Transverse colon (tissue), 4 donors: ENCODE data around the gene COL8A1.

ENCODE experiments used
- EP300 ChIP-seq: sonication (generic); formaldehyde crosslinking; IDR thresholded peaks from one replicate; pipeline ENCODE4 v1.6.1; 2017; ENCODE audit warnings: antibody characterized with exemption, low read depth
- POLR2A ChIP-seq: fragments of 450-650 bp; IDR thresholded peaks from one replicate; pipeline ENCODE4 v1.6.1; 2016; ENCODE audit warnings: antibody characterized with exemption, mild to moderate bottlenecking, moderate library complexity
- POLR2AphosphoS5 ChIP-seq, 3 donors: sonication (generic); formaldehyde crosslinking; IDR thresholded peaks; one replicate each; pipeline ENCODE4 v1.6.1; 2016; ENCODE audit warnings: antibody characterized with exemption in 3 of 3
- TF ChIP-seq, protein P1 (sequence below), 5 experiments: fragments of 200-600 bp in 3 of 5; fragments of 450-650 bp in 2 of 5; sonication (generic) in 3 of 5; IDR thresholded peaks; 1 replicate in 2 of 5; 2 replicates in 3 of 5; pipeline ENCODE4 v1.5.1; 2016 to 2017; ENCODE audit warnings: antibody characterized with exemption in 5 of 5, inconsistent platforms in 3 of 5, mild to moderate bottlenecking in 2 of 5, moderate library complexity in 1 of 5

DNA sequence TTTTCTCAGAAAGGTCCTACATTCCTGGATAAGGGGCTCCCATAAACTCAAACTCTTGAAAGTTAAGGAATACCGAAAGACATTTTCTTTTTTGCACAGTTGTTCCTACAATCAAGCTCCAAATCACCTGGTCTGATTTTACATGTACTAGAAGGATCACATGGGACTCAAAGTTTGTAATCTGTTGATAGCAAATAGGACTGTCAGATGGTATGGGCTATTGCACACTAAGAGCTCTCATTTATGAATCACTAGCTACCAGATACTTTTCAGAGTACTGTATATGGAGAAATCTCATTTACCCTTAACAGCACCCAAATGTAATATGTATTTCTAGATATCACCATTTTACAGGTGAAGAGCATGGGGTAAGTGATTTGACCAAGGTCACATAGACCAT lies 129.7 kb downstream of the COL8A1 start:
- TF ChIP-seq, protein P1, sequence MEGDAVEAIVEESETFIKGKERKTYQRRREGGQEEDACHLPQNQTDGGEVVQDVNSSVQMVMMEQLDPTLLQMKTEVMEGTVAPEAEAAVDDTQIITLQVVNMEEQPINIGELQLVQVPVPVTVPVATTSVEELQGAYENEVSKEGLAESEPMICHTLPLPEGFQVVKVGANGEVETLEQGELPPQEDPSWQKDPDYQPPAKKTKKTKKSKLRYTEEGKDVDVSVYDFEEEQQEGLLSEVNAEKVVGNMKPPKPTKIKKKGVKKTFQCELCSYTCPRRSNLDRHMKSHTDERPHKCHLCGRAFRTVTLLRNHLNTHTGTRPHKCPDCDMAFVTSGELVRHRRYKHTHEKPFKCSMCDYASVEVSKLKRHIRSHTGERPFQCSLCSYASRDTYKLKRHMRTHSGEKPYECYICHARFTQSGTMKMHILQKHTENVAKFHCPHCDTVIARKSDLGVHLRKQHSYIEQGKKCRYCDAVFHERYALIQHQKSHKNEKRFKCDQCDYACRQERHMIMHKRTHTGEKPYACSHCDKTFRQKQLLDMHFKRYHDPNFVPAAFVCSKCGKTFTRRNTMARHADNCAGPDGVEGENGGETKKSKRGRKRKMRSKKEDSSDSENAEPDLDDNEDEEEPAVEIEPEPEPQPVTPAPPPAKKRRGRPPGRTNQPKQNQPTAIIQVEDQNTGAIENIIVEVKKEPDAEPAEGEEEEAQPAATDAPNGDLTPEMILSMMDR (IDR thresholded peaks at IDR 0.05) = no peak
- TF ChIP-seq POLR2AphosphoS5 (IDR thresholded peaks at IDR 0.05) (no peak), POLR2A (no peak), EP300 (no peak)
